Heart right ventricle (tissue), 16 donors: Measurements from ENCODE around the gene FILIP1L. TPM values are rescaled to one million over a fixed set of nuclear protein-coding genes. Genes with fewer than 3 reads are reported as not detected.
A peak's percentile ranks its signal among the peaks of the same experiment; 100 is the strongest.

Experiments
- ATAC-seq, 8 donors: fragments of 200-7000 bp; cut with Tn5 transposase; one replicate each; pipeline ENCODE4 v1.9.1; 2020; ENCODE audit warnings: mild to moderate bottlenecking in 8 of 8, moderate library complexity in 8 of 8, moderate number of reproducible peaks in 1 of 8
- DNase-seq, 2 donors: peaks; one replicate each; pipeline ENCODE4 v3.0.0-alpha.2; 2020
- H3K27ac ChIP-seq, 10 donors: fragments of 200-600 bp; sonication (generic) in 2 of 10; one replicate each; pipeline versions ENCODE4 v1.5.0 to v1.8.0; 2020 to 2022; ENCODE audit warnings: mild to moderate bottlenecking in 3 of 10
- H3K27me3 ChIP-seq, 7 donors: fragments of 200-600 bp; one replicate each; pipeline ENCODE4 v1.8.0; 2021 to 2022; ENCODE audit warnings: mild to moderate bottlenecking in 2 of 7
- H3K36me3 ChIP-seq, 9 donors: fragments of 200-600 bp; sonication (generic) in 1 of 9; one replicate each; pipeline versions ENCODE4 v1.5.0 to v1.8.0; 2020 to 2022; ENCODE audit warnings: mild to moderate bottlenecking in 2 of 9
- H3K4me1 ChIP-seq, 9 donors: fragments of 200-600 bp; sonication (generic) in 1 of 9; one replicate each; pipeline versions ENCODE4 v1.5.0 to v1.8.0; 2020 to 2022; ENCODE audit warnings: mild to moderate bottlenecking in 4 of 9
- H3K4me3 ChIP-seq, 10 donors: fragments of 200-600 bp; sonication (generic) in 2 of 10; one replicate each; pipeline versions ENCODE4 v1.5.0 to v1.8.0; 2020 to 2022; ENCODE audit warnings: mild to moderate bottlenecking in 7 of 10, moderate library complexity in 2 of 10
- H3K9me3 ChIP-seq, 11 donors: fragments of 200-600 bp in 10 of 11; sonication (generic) in 2 of 11; one replicate each; pipeline versions ENCODE4 v1.5.0 to v1.8.0; 2013 to 2022; ENCODE audit warnings: mild to moderate bottlenecking in 2 of 11, control low read depth in 1 of 11, moderate library complexity in 1 of 11
- CTCF ChIP-seq, 9 donors: fragments of 200-600 bp; sonication (generic) in 2 of 9; IDR thresholded peaks; one replicate each; pipeline versions ENCODE4 v1.5.0 to v1.8.0; 2021 to 2022; ENCODE audit warnings: antibody characterized with exemption in 9 of 9, mild to moderate bottlenecking in 5 of 9, moderate library complexity in 1 of 9
- WGBS, 2 donors: extraction: QIAGEN DNeasy Blood & Tissue Kit; methylation state at CpG; one replicate each; pipeline ENCODE4 v1.1.7; 2013; ENCODE audit warnings: inconsistent platforms in 1 of 2; 5-methylcytosine and 5-hydroxymethylcytosine counted together
- intact Hi-C, 10 donors: fragments of 100-400 bp; cut with DNase I; formaldehyde crosslinking; loops; one replicate each; pipeline versions ENCODE4 v1.11.1 to v1.14.2; 2022
- polyA plus RNA-seq, 2 donors: library from polyadenylated mRNA; stranded (reverse); fragments of 200-250 nt; gene quantifications; one replicate each; pipeline ENCODE4 v1.2.3, GENCODE V29; 2013
- total RNA-seq, 10 donors: library from RNA; stranded (reverse); fragmentation: NEBNext Ultra II Directional in 3 of 10; extraction: Animal tissue kit (Norgen Biotek cat#: 25700) in 3 of 10; gene quantifications; one replicate each; pipeline versions ENCODE4 v1.2.1 to v1.2.4, GENCODE V29; 2021 to 2023
- donor health status: Arrhythmogenic right ventricular cardiomyopathy.
- donor health status: ischemic (EF 13 %, LVEDD 7.1; RV severe dilation, severe dysfunction).
- donor health status: healthy with polysubstance abuse.
- donor health status: DM: no; HTN: yes; CAD: no.
- donor health status: DM: no; HTN: no; CAD: no.
- donor health status: ischemic (EF 25% LVEDD 6.9; RV normal size, moderate dysfunction).
- donor health status: ischemic (EF 25% LVEDD 5.7; RV mildly dilated, moderate dysfunction).
- donor health status: healthy.
- donor health status: DM: yes; HTN: yes; CAD: no.
- donor health status: Ischemic cardiomyopathy.
- donor health status: ischemic (EF 35%, LVEDD 5.7; RV mildly dilated, moderate dysfunction).
- donor health status: nonischemic (EF 11% LVEDD 7.7; RV severe dilation, severe dysfunction).
- donor health status: DM: yes; HTN: yes; CAD: no.
- donor health status: PGD.
- donor health status: ischemic (EF 29% LVEDD 5.4; RV normal size, mild dysfunction).
- donor health status: nonischemic (EF 23%, LVEDD 6.1; RV moderate dilation, normal function).

Gene FILIP1L
- total and polyA plus RNA-seq, 12 donors, result 15.9 to 134 (median 64.3) TPM

- intact Hi-C loops, result no loop called here
- 87 to 91% methylated on average over 2 of the region's 2 CpGs for WGBS, 2 donors
- Histone ChIP-seq H3K27me3 (no peaks in the 10 kb centered on the region), H3K4me1 (peaks cover 0 to 17% (median 0%) of the 10 kb centered on the region in 9 donors), H3K9me3 (no peaks in the 10 kb centered on the region), H3K27ac (no peak overlapping the region), H3K4me3 (no peak overlapping the region), H3K36me3 (no peaks in the 10 kb centered on the region)
- no peak for DNase-seq
- no peak for TF ChIP-seq CTCF (IDR thresholded peaks at IDR 0.05)
- ATAC-seq, result no peak
Measured at GRCh38 chr3:99984668-99985067, 129.6 kb downstream of the FILIP1L start.

GRCh38 chr3:99984139-99984538, 130.2 kb downstream of the FILIP1L start:
- peaks cover 0 to 19% (median 0%) of the 10 kb centered on the region in 9 donors for H3K4me1 ChIP-seq
- H3K4me3 ChIP-seq, result no peak overlapping the region
- H3K27me3 ChIP-seq, result no peaks in the 10 kb centered on the region
- ATAC-seq (no peak), DNase-seq (no peak)
- intact Hi-C loops, result no loop called here
- H3K27ac ChIP-seq, result no peak overlapping the region
- no peaks in the 10 kb centered on the region for H3K9me3 ChIP-seq
- no peaks in the 10 kb centered on the region for H3K36me3 ChIP-seq
- TF ChIP-seq CTCF (IDR thresholded peaks at IDR 0.05), result no peak

DNA sequence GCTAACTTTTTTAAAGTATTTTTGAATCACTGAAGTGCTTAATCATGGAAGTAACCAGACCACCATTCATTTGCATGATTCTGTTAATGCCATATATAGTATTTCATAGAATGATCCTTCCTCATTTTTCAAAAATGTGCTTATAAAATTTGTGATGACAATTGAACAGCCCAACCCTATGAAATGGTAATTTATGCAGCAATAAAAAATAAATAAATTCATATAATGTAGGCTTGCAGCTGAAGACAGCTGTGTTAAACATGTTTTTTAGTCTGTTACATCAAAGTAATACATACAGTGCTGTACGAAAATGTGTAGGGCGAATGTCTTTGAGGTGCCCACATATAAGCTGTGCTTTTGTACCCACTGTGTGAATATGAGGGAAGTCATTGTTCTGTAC, 131.7 kb downstream of the FILIP1L start:
- H3K4me1 ChIP-seq, result peaks cover 0 to 19% (median 0%) of the 10 kb centered on the region in 9 donors
- H3K27me3 ChIP-seq, result no peaks in the 10 kb centered on the region
- H3K9me3 ChIP-seq, result peaks cover 0 to 4% (median 0%) of the 10 kb centered on the region in 11 donors
- WGBS, 2 donors, result 98% methylated on average over 2 of the region's 2 CpGs
- intact Hi-C loops, result no loop called here
- no peak for TF ChIP-seq CTCF (IDR thresholded peaks at IDR 0.05)
- no peak overlapping the region for H3K4me3 ChIP-seq
- DNase-seq (no peak), ATAC-seq (no peak)
- no peaks in the 10 kb centered on the region for H3K36me3 ChIP-seq
- H3K27ac ChIP-seq, result no peak overlapping the region

DNA sequence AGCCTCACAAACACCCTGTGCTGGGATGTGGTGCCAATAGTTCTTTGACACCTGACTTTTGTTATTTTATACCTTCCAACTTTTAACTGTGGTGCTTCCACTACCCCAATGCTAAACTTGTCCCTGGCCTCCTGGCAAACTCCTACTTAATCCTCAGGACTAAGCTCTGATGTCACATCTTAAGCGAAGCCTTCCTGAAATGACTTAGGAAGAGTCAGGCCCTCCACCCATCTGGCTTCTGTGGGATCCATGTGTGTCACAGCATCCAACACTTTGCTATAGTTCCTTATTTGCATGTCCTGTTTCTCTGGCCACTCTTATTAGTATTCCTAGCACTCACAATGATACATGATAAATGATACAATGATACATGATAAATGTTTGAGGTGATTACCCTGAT, 133.2 kb downstream of the FILIP1L start:
- peak in 2 of 8 donors; percentile 16 to 50 for ATAC-seq
- intact Hi-C loops, result no loop called here
- Histone ChIP-seq H3K27ac (peak overlapping the region in 2 of 10 donors; percentile 6 to 27), H3K27me3 (no peaks in the 10 kb centered on the region), H3K4me3 (no peak overlapping the region), H3K36me3 (no peaks in the 10 kb centered on the region), H3K9me3 (peaks cover 0 to 12% (median 0%) of the 10 kb centered on the region in 11 donors), H3K4me1 (peaks cover 0 to 19% (median 0%) of the 10 kb centered on the region in 9 donors)
- TF ChIP-seq CTCF (IDR thresholded peaks at IDR 0.05), result no peak
- WGBS, 2 donors, result 98 to 100% methylated on average over 1 of the region's 1 CpG
- DNase-seq, result no peak
